Colonic mucosa (tissue), 4 donors: ENCODE measurements around the gene ZNF451. TPM values are rescaled to one million over a fixed set of nuclear protein-coding genes. Genes with fewer than 3 reads are reported as not detected.

Experiments used
- DNase-seq: peaks from one replicate; pipeline ENCODE4 v3.0.0-alpha.2; 2020
- H3K27ac ChIP-seq: fragments of 200-600 bp; one replicate; pipeline ENCODE4 v1.8.0; 2021
- H3K27me3 ChIP-seq: fragments of 200-600 bp; one replicate; pipeline ENCODE4 v1.8.0; 2021
- H3K36me3 ChIP-seq: fragments of 200-600 bp; one replicate; pipeline ENCODE4 v1.8.0; 2021
- H3K4me1 ChIP-seq: fragments of 200-600 bp; one replicate; pipeline ENCODE4 v1.8.0; 2021; ENCODE audit warnings: mild to moderate bottlenecking
- H3K4me3 ChIP-seq: fragments of 200-600 bp; one replicate; pipeline ENCODE4 v1.8.0; 2021
- H3K9ac ChIP-seq, 2 donors: one replicate each; pipeline ENCODE4 v1.7.0; 2013; ENCODE audit warnings: control low read depth in 2 of 2, low read depth in 2 of 2, low read length in 2 of 2
- H3K9me3 ChIP-seq: fragments of 200-600 bp; one replicate; pipeline ENCODE4 v1.8.0; 2021
- intact Hi-C: fragments of 100-400 bp; cut with DNase I; formaldehyde crosslinking; loops from one replicate; pipeline ENCODE4 v1.14.1; 2022
- total RNA-seq, 2 donors: library from RNA; stranded (reverse); fragmentation: NEBNext Ultra II Directional in 1 of 2; extraction: Animal tissue kit (Norgen Biotek cat#: 25700) in 1 of 2; gene quantifications; one replicate each; pipeline ENCODE4 v1.2.1, GENCODE V29; 2021
- TF ChIP-seq, protein P1 (sequence below): fragments of 200-600 bp; IDR thresholded peaks from one replicate; pipeline ENCODE4 v1.8.0; 2022; ENCODE audit warnings: antibody characterized with exemption, mild to moderate bottlenecking
- donor health status: healthy.
- donor health status: DM: no; HTN: no; CAD: no.
- donor health status: DM: no; HTN: no; CAD: no.

ZNF451 gene
- total RNA-seq, 2 donors from 2014 or later, result 35.1 to 35.9 TPM

DNA sequence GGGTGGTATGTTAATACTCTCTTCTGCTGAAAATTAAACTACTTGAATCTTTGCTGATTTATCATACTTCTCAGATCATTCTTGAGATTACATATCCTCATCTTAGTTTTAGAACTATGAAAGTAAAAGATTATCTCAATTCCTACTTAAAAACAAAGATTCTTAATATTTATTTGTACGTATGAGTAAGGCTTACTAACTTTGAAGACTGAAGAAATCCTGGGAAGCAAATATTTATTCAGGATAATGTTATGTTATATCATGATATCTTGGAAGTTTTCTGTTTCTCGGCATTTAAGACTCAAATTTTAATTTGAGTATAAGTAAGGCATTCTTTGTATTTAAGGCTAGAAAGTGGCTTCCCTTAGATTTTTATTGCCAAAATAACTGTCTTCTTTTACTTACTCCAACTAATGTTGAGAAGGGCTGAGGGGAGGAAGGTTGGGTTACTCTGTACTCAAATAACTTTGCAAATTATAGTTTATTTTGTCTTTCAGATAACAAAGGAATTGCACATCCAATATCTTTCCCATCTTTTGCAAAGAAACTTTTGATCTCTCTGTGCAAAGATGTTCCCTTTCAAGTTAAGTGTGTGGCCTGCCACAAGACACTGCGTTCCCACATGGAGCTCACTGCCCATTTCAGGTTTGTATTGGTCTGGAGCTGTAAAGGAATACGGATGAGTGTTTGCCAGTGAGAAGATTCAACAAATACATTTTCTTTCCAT lies 51.6 kb downstream of the ZNF451 start:
- TF ChIP-seq, protein P1, sequence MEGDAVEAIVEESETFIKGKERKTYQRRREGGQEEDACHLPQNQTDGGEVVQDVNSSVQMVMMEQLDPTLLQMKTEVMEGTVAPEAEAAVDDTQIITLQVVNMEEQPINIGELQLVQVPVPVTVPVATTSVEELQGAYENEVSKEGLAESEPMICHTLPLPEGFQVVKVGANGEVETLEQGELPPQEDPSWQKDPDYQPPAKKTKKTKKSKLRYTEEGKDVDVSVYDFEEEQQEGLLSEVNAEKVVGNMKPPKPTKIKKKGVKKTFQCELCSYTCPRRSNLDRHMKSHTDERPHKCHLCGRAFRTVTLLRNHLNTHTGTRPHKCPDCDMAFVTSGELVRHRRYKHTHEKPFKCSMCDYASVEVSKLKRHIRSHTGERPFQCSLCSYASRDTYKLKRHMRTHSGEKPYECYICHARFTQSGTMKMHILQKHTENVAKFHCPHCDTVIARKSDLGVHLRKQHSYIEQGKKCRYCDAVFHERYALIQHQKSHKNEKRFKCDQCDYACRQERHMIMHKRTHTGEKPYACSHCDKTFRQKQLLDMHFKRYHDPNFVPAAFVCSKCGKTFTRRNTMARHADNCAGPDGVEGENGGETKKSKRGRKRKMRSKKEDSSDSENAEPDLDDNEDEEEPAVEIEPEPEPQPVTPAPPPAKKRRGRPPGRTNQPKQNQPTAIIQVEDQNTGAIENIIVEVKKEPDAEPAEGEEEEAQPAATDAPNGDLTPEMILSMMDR, result no peak
- Histone ChIP-seq H3K36me3 (peaks cover 4% of the 10 kb centered on the region), H3K4me3 (no peak overlapping the region), H3K27me3 (no peaks in the 10 kb centered on the region), H3K4me1 (no peaks in the 10 kb centered on the region), H3K9ac (no peak overlapping the region), H3K27ac (no peak overlapping the region), H3K9me3 (no peaks in the 10 kb centered on the region)
- no peak for DNase-seq
- intact Hi-C loops, result no loop called here

DNA sequence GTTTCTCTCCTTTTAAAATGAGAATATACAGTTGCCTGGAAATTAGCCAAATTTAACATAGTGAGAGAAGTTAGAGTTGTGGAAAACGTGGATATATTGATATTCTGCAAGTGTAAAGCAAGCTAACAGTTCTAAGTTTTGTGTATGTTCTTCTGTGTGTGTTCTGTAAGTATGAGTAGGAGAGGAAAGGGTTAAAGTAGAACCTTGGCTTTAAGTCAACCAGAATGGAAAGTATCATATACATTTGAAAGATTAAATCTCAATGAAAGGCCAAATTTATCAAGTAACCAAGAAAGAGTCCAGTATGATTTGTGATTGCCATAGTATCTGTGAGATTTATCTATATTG lies 52.2 kb downstream of the ZNF451 start:
- Histone ChIP-seq H3K36me3 (peaks cover 3% of the 10 kb centered on the region), H3K9ac (no peak overlapping the region), H3K4me1 (no peaks in the 10 kb centered on the region), H3K27ac (no peak overlapping the region), H3K9me3 (no peaks in the 10 kb centered on the region), H3K4me3 (no peak overlapping the region), H3K27me3 (no peaks in the 10 kb centered on the region)
- TF ChIP-seq, protein P1, result no peak
- intact Hi-C loops, result no loop called here
- DNase-seq, result no peak

DNA sequence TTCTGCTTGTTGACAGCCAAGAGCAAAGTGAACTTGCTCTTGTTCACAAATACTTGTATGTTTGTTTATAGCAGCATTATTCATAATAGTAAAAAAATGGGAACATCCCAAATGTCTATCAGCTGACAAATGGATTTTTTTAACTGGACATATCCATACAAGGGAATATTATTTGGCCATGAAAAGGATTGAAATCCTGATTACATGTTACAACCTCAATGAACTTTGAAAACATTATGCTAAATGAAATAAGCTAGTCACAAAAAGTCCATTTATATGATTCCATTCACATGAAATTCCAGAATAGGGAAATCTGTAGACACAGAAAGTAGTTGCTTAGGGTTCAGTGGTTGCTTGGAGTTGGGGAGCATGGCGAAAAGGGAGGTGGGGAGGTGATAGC lies 53.7 kb downstream of the ZNF451 start:
- no peaks in the 10 kb centered on the region for H3K9me3 ChIP-seq
- TF ChIP-seq, protein P1, result no peak
- no peak overlapping the region for H3K27ac ChIP-seq
- H3K4me1 ChIP-seq, result no peaks in the 10 kb centered on the region
- H3K9ac ChIP-seq, result no peak overlapping the region
- intact Hi-C loops, result no loop called here
- DNase-seq, result no peak
- H3K36me3 ChIP-seq, result no peaks in the 10 kb centered on the region
- H3K27me3 ChIP-seq, result no peaks in the 10 kb centered on the region
- H3K4me3 ChIP-seq, result no peak overlapping the region

DNA sequence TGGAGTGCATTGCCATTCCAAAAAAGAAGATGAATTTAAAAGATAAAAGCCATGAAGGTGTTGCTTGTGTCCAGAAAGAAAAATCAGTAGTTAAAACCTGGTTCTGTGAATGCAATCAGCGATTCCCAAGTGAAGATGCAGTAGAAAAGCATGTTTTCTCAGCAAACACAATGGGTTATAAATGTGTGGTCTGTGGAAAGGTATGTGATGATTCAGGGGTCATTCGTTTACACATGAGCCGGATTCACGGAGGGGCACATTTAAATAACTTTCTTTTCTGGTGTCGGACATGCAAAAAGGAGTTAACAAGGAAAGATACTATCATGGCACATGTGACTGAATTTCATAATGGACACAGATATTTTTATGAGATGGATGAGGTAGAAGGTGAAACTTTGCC lies 57.4 kb downstream of the ZNF451 start:
- intact Hi-C loops, result no loop called here
- H3K9me3 ChIP-seq, result no peaks in the 10 kb centered on the region
- H3K27ac ChIP-seq, result no peak overlapping the region
- TF ChIP-seq, protein P1, result no peak
- no peak for DNase-seq
- no peak overlapping the region for H3K4me3 ChIP-seq
- no peak overlapping the region for H3K9ac ChIP-seq
- H3K4me1 ChIP-seq, result no peaks in the 10 kb centered on the region
- H3K27me3 ChIP-seq, result no peaks in the 10 kb centered on the region
- no peaks in the 10 kb centered on the region for H3K36me3 ChIP-seq

DNA sequence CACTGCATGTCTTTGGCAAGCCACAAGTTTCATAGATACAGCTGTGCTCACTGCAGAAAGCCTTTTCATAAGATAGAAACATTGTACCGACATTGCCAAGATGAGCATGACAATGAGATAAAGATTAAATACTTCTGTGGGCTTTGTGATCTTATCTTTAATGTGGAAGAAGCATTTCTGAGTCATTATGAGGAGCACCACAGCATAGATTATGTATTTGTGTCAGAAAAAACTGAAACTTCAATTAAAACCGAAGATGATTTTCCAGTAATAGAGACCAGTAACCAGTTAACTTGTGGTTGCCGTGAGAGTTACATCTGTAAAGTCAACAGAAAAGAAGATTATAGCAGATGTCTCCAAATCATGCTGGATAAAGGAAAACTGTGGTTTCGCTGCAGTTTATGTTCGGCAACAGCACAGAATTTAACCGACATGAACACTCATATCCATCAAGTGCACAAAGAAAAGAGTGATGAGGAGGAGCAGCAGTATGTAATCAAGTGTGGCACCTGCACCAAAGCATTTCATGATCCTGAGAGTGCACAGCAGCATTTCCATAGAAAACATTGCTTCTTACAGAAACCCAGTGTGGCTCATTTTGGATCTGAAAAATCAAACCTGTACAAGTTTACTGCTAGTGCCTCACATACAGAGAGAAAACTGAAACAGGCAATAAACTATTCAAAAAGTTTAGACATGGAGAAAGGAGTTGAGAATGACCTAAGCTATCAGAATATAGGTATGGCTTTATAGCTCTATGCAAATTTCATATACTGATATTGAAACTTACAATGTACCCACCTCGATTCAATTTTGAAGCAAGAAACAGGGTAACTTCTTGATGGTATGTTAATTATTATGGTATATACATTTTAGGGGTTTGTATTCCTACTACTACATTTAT lies 58.2 kb downstream of the ZNF451 start:
- no peak overlapping the region for H3K27ac ChIP-seq
- no peaks in the 10 kb centered on the region for H3K4me1 ChIP-seq
- intact Hi-C loops, result no loop called here
- no peak overlapping the region for H3K4me3 ChIP-seq
- no peaks in the 10 kb centered on the region for H3K27me3 ChIP-seq
- H3K9ac ChIP-seq, result no peak overlapping the region
- H3K36me3 ChIP-seq, result no peaks in the 10 kb centered on the region
- TF ChIP-seq, protein P1, result no peak
- H3K9me3 ChIP-seq, result no peaks in the 10 kb centered on the region
- no peak for DNase-seq
